Sigmoid colon (tissue), 7 donors: ENCODE data around the gene LPAR4. TPM values are rescaled to one million over a fixed set of nuclear protein-coding genes. Genes with fewer than 3 reads are reported as not detected.
A peak's percentile ranks its signal among the peaks of the same experiment; 100 is the strongest.

Experiments
- DNase-seq: peaks from one replicate; pipeline ENCODE4 v3.0.0-alpha.2; 2019
- H3K27ac ChIP-seq, 4 donors: fragments of 200-600 bp; sonication (generic); one replicate each; pipeline ENCODE4 v1.5.1; 2016 to 2019; ENCODE audit warnings: mild to moderate bottlenecking in 1 of 4
- H3K27me3 ChIP-seq, 3 donors: fragments of 200-600 bp; sonication (generic); one replicate each; pipeline ENCODE4 v1.5.1; 2019; ENCODE audit warnings: mild to moderate bottlenecking in 1 of 3
- H3K36me3 ChIP-seq, 4 donors: fragments of 200-600 bp; sonication (generic); one replicate each; pipeline ENCODE4 v1.5.1; 2016 to 2019
- H3K4me1 ChIP-seq, 4 donors: fragments of 200-600 bp; sonication (generic); one replicate each; pipeline ENCODE4 v1.5.1; 2017 to 2019
- H3K4me3 ChIP-seq, 4 donors: fragments of 200-600 bp; sonication (generic); one replicate each; pipeline ENCODE4 v1.5.1; 2017 to 2019; ENCODE audit warnings: mild to moderate bottlenecking in 2 of 4, moderate library complexity in 1 of 4
- H3K9me3 ChIP-seq, 4 donors: fragments of 200-600 bp in 3 of 4; sonication (generic) in 3 of 4; one replicate each; pipeline versions ENCODE4 v1.5.1 to v1.6.1; 2013 to 2019
- EP300 ChIP-seq, 4 donors: sonication (generic); formaldehyde crosslinking; IDR thresholded peaks; one replicate each; pipeline ENCODE4 v1.6.1; 2017; ENCODE audit warnings: antibody characterized with exemption in 4 of 4
- POLR2A ChIP-seq, 2 donors: fragments of 450-650 bp; IDR thresholded peaks; one replicate each; pipeline ENCODE4 v1.6.1; 2016; ENCODE audit warnings: antibody characterized with exemption in 2 of 2, mild to moderate bottlenecking in 2 of 2, moderate library complexity in 2 of 2
- POLR2AphosphoS5 ChIP-seq, 4 donors: sonication (generic); formaldehyde crosslinking; IDR thresholded peaks; one replicate each; pipeline ENCODE4 v1.6.1; 2017; ENCODE audit warnings: antibody characterized with exemption in 4 of 4
- WGBS, 2 donors: extraction: QIAGEN DNeasy Blood & Tissue Kit; methylation state at CpG; one replicate each; pipeline ENCODE4 v1.1.7; 2013; 5-methylcytosine and 5-hydroxymethylcytosine counted together
- intact Hi-C: fragments of 100-400 bp; cut with DNase I; formaldehyde crosslinking; loops from one replicate; pipeline ENCODE4 v1.15.1; 2023
- polyA plus RNA-seq, 3 donors: library from polyadenylated mRNA; stranded (reverse); fragments of 200-250 nt; gene quantifications; one replicate each; pipeline ENCODE4 v1.2.3, GENCODE V29; 2013
- total RNA-seq, 4 donors: library from RNA; depleted of rRNA; stranded (reverse); fragments of >200 nt; gene quantifications; one replicate each; pipeline ENCODE4 v1.1.0, GENCODE V29; 2016
- TF ChIP-seq, protein P1 (sequence below), 4 experiments: fragments of 450-650 bp in 3 of 4; fragments of 200-600 bp in 1 of 4; IDR thresholded peaks; one replicate each; pipeline ENCODE4 v1.5.1; 2016 to 2019; ENCODE audit warnings: antibody characterized with exemption in 4 of 4, mild to moderate bottlenecking in 3 of 4, moderate library complexity in 2 of 4
- donor health status: healthy with polysubstance abuse.
- donor health status: Bipolar disorder and iron deficiency.
- donor health status: healthy.

Gene LPAR4
- 1 to 10 TPM in 1 of 4 donors, under 1 TPM in 1, not detected in 2; 0.36 to 1.2 TPM for total RNA-seq
- 1 to 10 TPM in 1 of 3 donors, under 1 TPM in 1, not detected in 1; 0.07 to 1.2 TPM for polyA plus RNA-seq

DNA sequence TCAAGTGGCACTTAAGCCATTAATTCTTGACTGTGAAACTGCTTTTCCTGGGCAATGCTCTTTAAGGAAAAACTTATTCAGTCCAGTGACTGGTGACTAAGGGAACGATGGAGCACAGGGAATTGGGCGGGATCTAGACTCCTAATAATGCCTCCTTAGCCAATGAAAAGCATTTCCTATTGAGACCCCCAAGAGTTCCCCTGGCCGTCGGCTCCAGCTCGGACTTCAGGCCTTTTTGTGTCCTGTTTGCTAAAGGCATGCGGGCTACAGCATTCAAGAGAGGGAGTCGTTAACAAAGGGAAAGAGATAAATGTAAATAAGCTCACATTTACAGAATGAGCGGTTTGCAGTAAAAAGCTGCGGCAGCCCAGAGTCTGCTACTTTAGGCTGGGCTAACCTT lies at the start of gene LPAR4:
Gene LPAR4, plus strand, starts transcription at position 232 of the 400 bp plus-strand sequence. CDS start 7,150 bp downstream, outside the sequence.
- DNase-seq, result no peak
- 32 to 46% methylated on average over 9 of the region's 9 CpGs for WGBS, 2 donors
- Histone ChIP-seq H3K36me3 (no peaks in the 10 kb centered on the region), H3K27me3 (no peaks in the 10 kb centered on the region), H3K9me3 (no peaks in the 10 kb centered on the region), H3K27ac (no peak within 1 kb of the TSS), H3K4me1 (no peaks in the 10 kb centered on the region), H3K4me3 (peak within 1 kb of the TSS in 3 of 4 donors; percentile 16 to 21 (median 17))
- TF ChIP-seq EP300 (IDR thresholded peaks at IDR 0.05), result no peak
- TF ChIP-seq POLR2A (IDR thresholded peaks at IDR 0.05), result no peak
- no peak for TF ChIP-seq POLR2AphosphoS5 (IDR thresholded peaks at IDR 0.05)
- TF ChIP-seq, protein P1, sequence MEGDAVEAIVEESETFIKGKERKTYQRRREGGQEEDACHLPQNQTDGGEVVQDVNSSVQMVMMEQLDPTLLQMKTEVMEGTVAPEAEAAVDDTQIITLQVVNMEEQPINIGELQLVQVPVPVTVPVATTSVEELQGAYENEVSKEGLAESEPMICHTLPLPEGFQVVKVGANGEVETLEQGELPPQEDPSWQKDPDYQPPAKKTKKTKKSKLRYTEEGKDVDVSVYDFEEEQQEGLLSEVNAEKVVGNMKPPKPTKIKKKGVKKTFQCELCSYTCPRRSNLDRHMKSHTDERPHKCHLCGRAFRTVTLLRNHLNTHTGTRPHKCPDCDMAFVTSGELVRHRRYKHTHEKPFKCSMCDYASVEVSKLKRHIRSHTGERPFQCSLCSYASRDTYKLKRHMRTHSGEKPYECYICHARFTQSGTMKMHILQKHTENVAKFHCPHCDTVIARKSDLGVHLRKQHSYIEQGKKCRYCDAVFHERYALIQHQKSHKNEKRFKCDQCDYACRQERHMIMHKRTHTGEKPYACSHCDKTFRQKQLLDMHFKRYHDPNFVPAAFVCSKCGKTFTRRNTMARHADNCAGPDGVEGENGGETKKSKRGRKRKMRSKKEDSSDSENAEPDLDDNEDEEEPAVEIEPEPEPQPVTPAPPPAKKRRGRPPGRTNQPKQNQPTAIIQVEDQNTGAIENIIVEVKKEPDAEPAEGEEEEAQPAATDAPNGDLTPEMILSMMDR (IDR thresholded peaks at IDR 0.05), result no peak
- intact Hi-C loops, result no loop called here

- DNase-seq, result no peak
- H3K4me3 ChIP-seq, result no peak overlapping the region
- 54 to 58% methylated on average over 2 of the region's 2 CpGs for WGBS, 2 donors
- intact Hi-C loops, result no loop called here
- no peaks in the 10 kb centered on the region for H3K4me1 ChIP-seq
- no peaks in the 10 kb centered on the region for H3K36me3 ChIP-seq
- no peak overlapping the region for H3K27ac ChIP-seq
- H3K9me3 ChIP-seq, result no peaks in the 10 kb centered on the region
- H3K27me3 ChIP-seq, result no peaks in the 10 kb centered on the region
- no peak for TF ChIP-seq POLR2AphosphoS5 (IDR thresholded peaks at IDR 0.05)
- no peak for TF ChIP-seq POLR2A (IDR thresholded peaks at IDR 0.05)
- TF ChIP-seq EP300 (IDR thresholded peaks at IDR 0.05), result no peak
- TF ChIP-seq, protein P1 (IDR thresholded peaks at IDR 0.05), result no peak
Observed at GRCh38 chrX:78706071-78706470, 41.4 kb upstream of the LPAR4 start.

DNA sequence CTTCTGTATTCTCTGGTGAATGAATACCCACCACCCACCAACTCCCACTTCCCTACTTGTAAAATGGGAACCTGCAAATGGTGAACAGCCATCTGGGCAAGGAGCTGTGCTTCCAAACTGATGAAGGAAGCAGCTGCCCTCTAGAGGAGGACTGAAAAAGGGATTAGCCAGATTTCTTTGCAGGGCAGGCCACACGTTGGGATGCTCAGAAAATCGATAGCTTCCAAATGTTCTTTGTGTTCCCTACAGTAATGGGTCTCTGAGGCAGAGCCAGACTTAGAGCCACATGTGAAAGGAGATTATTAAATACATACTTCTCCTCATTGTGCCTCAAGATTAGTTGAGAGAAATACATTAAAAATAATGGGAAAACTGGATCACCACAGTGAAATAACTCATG lies 39.3 kb upstream of the LPAR4 start:
- Histone ChIP-seq H3K4me1 (no peaks in the 10 kb centered on the region), H3K27me3 (no peaks in the 10 kb centered on the region), H3K4me3 (no peak overlapping the region), H3K9me3 (no peaks in the 10 kb centered on the region), H3K27ac (no peak overlapping the region), H3K36me3 (no peaks in the 10 kb centered on the region)
- 33 to 49% methylated on average over 2 of the region's 2 CpGs for WGBS, 2 donors
- intact Hi-C loops, result no loop called here
- DNase-seq, result no peak
- TF ChIP-seq, protein P1 (IDR thresholded peaks at IDR 0.05), result no peak
- TF ChIP-seq EP300 (IDR thresholded peaks at IDR 0.05), result no peak
- TF ChIP-seq POLR2A (IDR thresholded peaks at IDR 0.05), result no peak
- no peak for TF ChIP-seq POLR2AphosphoS5 (IDR thresholded peaks at IDR 0.05)

DNA sequence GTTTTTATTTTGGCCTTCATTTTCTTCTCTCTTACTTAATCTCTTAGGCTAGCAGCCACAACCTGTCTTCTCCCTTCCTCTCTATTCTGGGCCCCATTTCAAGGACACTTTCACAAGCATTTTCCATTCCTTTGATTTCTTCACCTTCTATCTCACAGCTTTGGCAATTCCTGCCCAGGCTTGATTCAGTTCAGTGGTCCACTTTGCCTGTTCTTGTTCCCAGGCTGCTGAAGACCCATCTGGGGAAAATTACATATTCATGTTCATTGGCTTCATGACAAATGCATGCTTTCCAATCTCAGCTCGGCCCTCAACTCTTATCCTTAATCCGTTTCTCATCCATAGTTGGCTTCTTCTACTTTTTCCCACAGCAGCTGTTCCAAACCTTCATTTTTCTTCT lies 38.7 kb upstream of the LPAR4 start:
- no peak overlapping the region for H3K27ac ChIP-seq
- intact Hi-C loops, result no loop called here
- peak in 1 of 4 donors; percentile 17 for TF ChIP-seq POLR2AphosphoS5 (IDR thresholded peaks at IDR 0.05)
- TF ChIP-seq, protein P1 (IDR thresholded peaks at IDR 0.05), result no peak
- no peaks in the 10 kb centered on the region for H3K36me3 ChIP-seq
- H3K27me3 ChIP-seq, result no peaks in the 10 kb centered on the region
- no peak overlapping the region for H3K4me3 ChIP-seq
- no peaks in the 10 kb centered on the region for H3K9me3 ChIP-seq
- WGBS, 2 donors, result 78 to 87% methylated on average over 2 of the region's 2 CpGs
- H3K4me1 ChIP-seq, result no peaks in the 10 kb centered on the region
- DNase-seq, result peak; percentile 70

DNA sequence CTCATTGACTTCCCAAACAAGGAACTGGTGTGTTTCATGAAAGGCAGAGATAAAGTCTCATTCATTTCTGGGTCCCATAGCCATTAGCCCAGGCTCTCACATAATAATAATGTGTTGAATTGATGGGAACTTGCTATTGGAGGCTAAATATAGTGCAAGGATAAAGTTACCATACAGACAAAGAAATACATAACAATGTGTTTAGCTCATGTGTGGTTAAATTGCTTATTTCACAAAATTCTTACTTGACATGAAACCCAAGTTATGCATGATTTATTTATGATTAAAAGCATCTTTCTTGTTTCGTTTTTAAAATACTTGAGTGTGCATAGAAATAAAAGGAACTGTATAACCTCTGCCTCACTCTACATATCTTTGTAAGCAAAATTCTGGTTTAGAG lies 37.3 kb upstream of the LPAR4 start:
- intact Hi-C loops, result no loop called here
- no peak for TF ChIP-seq EP300 (IDR thresholded peaks at IDR 0.05)
- no peak for TF ChIP-seq POLR2A (IDR thresholded peaks at IDR 0.05)
- TF ChIP-seq, protein P1 (IDR thresholded peaks at IDR 0.05), result no peak
- no peak for TF ChIP-seq POLR2AphosphoS5 (IDR thresholded peaks at IDR 0.05)
- Histone ChIP-seq H3K27ac (no peak overlapping the region), H3K36me3 (no peaks in the 10 kb centered on the region), H3K4me3 (no peak overlapping the region), H3K4me1 (no peaks in the 10 kb centered on the region), H3K9me3 (no peaks in the 10 kb centered on the region), H3K27me3 (no peaks in the 10 kb centered on the region)
- DNase-seq, result no peak
- 48 to 65% methylated on average over 1 of the region's 1 CpG for WGBS, 2 donors
